ENCODE measurements around the gene TTLL5.

The TTLL5 gene

GRCh38 chr14:75702616-75703261 lies 41.7 kb downstream of the TTLL5 start:
- DNase-seq (ENCODE audit: low spot score): no peak

GRCh38 chr14:75703467-75703866 lies 42.4 kb downstream of the TTLL5 start:
- DNase-seq (ENCODE audit: low spot score): no peak

- no peak for DNase-seq (ENCODE audit: low spot score)
Observed at GRCh38 chr14:75705014-75705413, 44.0 kb downstream of the TTLL5 start.

GRCh38 chr14:75709207-75709812 lies 48.3 kb downstream of the TTLL5 start:
- peak; percentile 90 for DNase-seq (ENCODE audit: low spot score)

GRCh38 chr14:75711105-75711795 lies 50.2 kb downstream of the TTLL5 start:
- peak; percentile 81 for DNase-seq (ENCODE audit: low spot score)

GRCh38 chr14:75711796-75712211 lies 50.8 kb downstream of the TTLL5 start:
- DNase-seq (ENCODE audit: low spot score): peak; percentile 98

- DNase-seq (ENCODE audit: low spot score): no peak
Observed at GRCh38 chr14:75714991-75715390, 53.9 kb downstream of the TTLL5 start.

- DNase-seq (ENCODE audit: low spot score): no peak
Observed at GRCh38 chr14:75715926-75716780, 55.1 kb downstream of the TTLL5 start.

GRCh38 chr14:75717729-75718128 lies 56.7 kb downstream of the TTLL5 start:
- no peak for DNase-seq (ENCODE audit: low spot score)

- no peak for DNase-seq (ENCODE audit: low spot score)
Observed at GRCh38 chr14:75718199-75718598, 57.2 kb downstream of the TTLL5 start.

GRCh38 chr14:75720116-75720515 lies 59.1 kb downstream of the TTLL5 start:
- no peak for DNase-seq (ENCODE audit: low spot score)

- DNase-seq (ENCODE audit: low spot score): peak; percentile 90
Observed at GRCh38 chr14:75720842-75721498, 59.9 kb downstream of the TTLL5 start.

GRCh38 chr14:75723716-75724115 lies 62.7 kb downstream of the TTLL5 start:
- DNase-seq (ENCODE audit: low spot score): no peak

- no peak for DNase-seq (ENCODE audit: low spot score)
Observed at GRCh38 chr14:75724414-75725204, 63.6 kb downstream of the TTLL5 start.

- DNase-seq (ENCODE audit: low spot score): no peak
Observed at GRCh38 chr14:75725481-75725880, 64.4 kb downstream of the TTLL5 start.

GRCh38 chr14:75726321-75726720 lies 65.3 kb downstream of the TTLL5 start:
- DNase-seq (ENCODE audit: low spot score): no peak

GRCh38 chr14:75727124-75727523 lies 66.1 kb downstream of the TTLL5 start:
- DNase-seq (ENCODE audit: low spot score): no peak

GRCh38 chr14:75732888-75733287 lies 71.8 kb downstream of the TTLL5 start:
- DNase-seq (ENCODE audit: low spot score): no peak

- DNase-seq (ENCODE audit: low spot score): no peak
Observed at GRCh38 chr14:75734854-75735253, 73.8 kb downstream of the TTLL5 start.

- DNase-seq (ENCODE audit: low spot score): no peak
Observed at GRCh38 chr14:75736845-75737485, 75.9 kb downstream of the TTLL5 start.

- DNase-seq (ENCODE audit: low spot score): no peak
Observed at GRCh38 chr14:75738192-75738591, 77.1 kb downstream of the TTLL5 start.
